T-helper 2 cell treated with Interferon-gamma antibody and Interleukin-4, amounts not matched to agents 100 ng/mL and 5 ng/mL, for 36 hours (primary cell): ENCODE results near the gene SALL3. TPM values are rescaled to one million over a fixed set of nuclear protein-coding genes. Genes with fewer than 3 reads are reported as not detected.

Experiments
- total RNA-seq: library from RNA; stranded (reverse); gene quantifications from 2 replicates; pipeline ENCODE4 v1.2.3, GENCODE V29; 2022

SALL3 gene
- total RNA-seq, 1 donor from 2014 or later, result not detected

Other genes starting within 250 kb of the SALL3 start
- 30.0 and 30.2 TPM in 2 replicates for gene ATP9B, start 89.6 kb downstream of the SALL3 start, total RNA-seq